Liver (tissue), 3 donors: ENCODE results near the gene JAKMIP2.

ENCODE experiments used
- ATF3 ChIP-seq: IDR thresholded peaks from 2 replicates; pipeline ENCODE4 v1.6.1; 2016; ENCODE audit warnings: antibody characterized with exemption
- CTCF ChIP-seq: fragments of 150-350 bp; IDR thresholded peaks from 2 replicates; pipeline ENCODE4 v1.5.1; 2017; ENCODE audit warnings: improper control_type of control experiment, low read depth, low read length; ENCODE audit not compliant: missing input control
- EGR1 ChIP-seq, 2 donors: IDR thresholded peaks; 2 replicates each; pipeline ENCODE4 v1.6.1; 2016 to 2018; ENCODE audit warnings: antibody characterized with exemption in 2 of 2, low read depth in 2 of 2
- GABPA ChIP-seq, 2 donors: IDR thresholded peaks in 1 of 2; conservative IDR thresholded peaks in 1 of 2; 2 replicates each; pipeline ENCODE4 v1.6.1; 2016; ENCODE audit warnings: antibody characterized with exemption in 2 of 2, mild to moderate bottlenecking in 1 of 2, moderate library complexity in 1 of 2
- HNF4G ChIP-seq: IDR thresholded peaks from 2 replicates; pipeline ENCODE4 v1.6.1; 2016; ENCODE audit warnings: antibody characterized with exemption
- JUND ChIP-seq, 2 donors: IDR thresholded peaks; 2 replicates each; pipeline ENCODE4 v1.6.1; 2016; ENCODE audit warnings: antibody characterized with exemption in 2 of 2
- MAX ChIP-seq: IDR thresholded peaks from 2 replicates; pipeline ENCODE4 v1.6.1; 2016; ENCODE audit warnings: antibody characterized with exemption
- RAD21 ChIP-seq, 2 donors: IDR thresholded peaks; 2 replicates each; pipeline ENCODE4 v1.6.1; 2016; ENCODE audit warnings: antibody characterized with exemption in 2 of 2, mild to moderate bottlenecking in 2 of 2
- REST ChIP-seq: IDR thresholded peaks from 2 replicates; pipeline ENCODE4 v1.6.1; 2016; ENCODE audit warnings: antibody characterized with exemption, mild to moderate bottlenecking
- RXRA ChIP-seq, 2 donors: IDR thresholded peaks; 2 replicates each; pipeline ENCODE4 v1.6.1; 2017 to 2018; ENCODE audit warnings: antibody characterized with exemption in 2 of 2, mild to moderate bottlenecking in 1 of 2
- ZBTB33 ChIP-seq: IDR thresholded peaks from 2 replicates; pipeline ENCODE4 v1.6.1; 2016; ENCODE audit warnings: antibody characterized with exemption
- donor health status: healthy.
- donor health status: healthy.

GRCh38 chr5:147590096-147590495 is 192.4 kb downstream of the JAKMIP2 start:
- TF ChIP-seq MAX (no peak), CTCF (no peak), GABPA (IDR thresholded peaks at IDR 0.05 in 1 of 2, conservative IDR thresholded peaks at IDR 0.05 in 1 of 2) (no peak), ATF3 (no peak), ZBTB33 (no peak), RXRA (IDR thresholded peaks at IDR 0.05) (no peak), JUND (IDR thresholded peaks at IDR 0.05) (no peak), REST (no peak), EGR1 (IDR thresholded peaks at IDR 0.05; ENCODE audit: low read depth in 2 of 2) (no peak), HNF4G (no peak), RAD21 (IDR thresholded peaks at IDR 0.05) (no peak)
